HepG2 (cell line): ENCODE measurements around the gene SLC5A10. TPM values are rescaled to one million over a fixed set of nuclear protein-coding genes. Genes with fewer than 3 reads are reported as not detected.

Experiments used
- BORCS8-MEF2B ChIP-seq: sonication (generic); formaldehyde crosslinking; IDR thresholded peaks from 2 replicates; pipeline ENCODE4 v1.8.0; 2022; ENCODE audit warnings: mild to moderate bottlenecking, missing genetic modification reagents
- CAMTA2 ChIP-seq: sonication (generic); formaldehyde crosslinking; IDR thresholded peaks from 2 replicates; pipeline ENCODE4 v1.4.0; 2020; ENCODE audit warnings: mild to moderate bottlenecking, missing genetic modification reagents, borderline replicate concordance
- CCAR2 ChIP-seq: fragments of 200-400 bp; formaldehyde crosslinking; optimal IDR thresholded peaks from 2 replicates; pipeline ENCODE3; 2018; ENCODE audit warnings: low read depth, mild to moderate bottlenecking, low read length, moderate library complexity
- CEBPG ChIP-seq: IDR thresholded peaks from 2 replicates; pipeline ENCODE4 v1.6.1; 2016
- HES4 ChIP-seq: sonication (generic); formaldehyde crosslinking; IDR thresholded peaks from 2 replicates; pipeline ENCODE4 v1.9.0; 2021; ENCODE audit warnings: mild to moderate bottlenecking, missing genetic modification reagents, borderline replicate concordance
- KLF16 ChIP-seq, 2 experiments: sonication (generic) in 1 of 2; formaldehyde crosslinking in 1 of 2; IDR thresholded peaks; 2 replicates each; pipeline versions ENCODE4 v1.6.1 to v1.8.0; 2016 to 2023; ENCODE audit warnings: missing genetic modification reagents in 2 of 2, missing compliant biosample characterization in 1 of 2
- MEF2D ChIP-seq: sonication (generic); formaldehyde crosslinking; IDR thresholded peaks from 2 replicates; pipeline ENCODE4 v1.5.1; 2020; ENCODE audit warnings: mild to moderate bottlenecking, missing genetic modification reagents
- PAX8 ChIP-seq: sonication (generic); formaldehyde crosslinking; IDR thresholded peaks from 2 replicates; pipeline ENCODE4 v1.8.0; 2022; ENCODE audit warnings: mild to moderate bottlenecking, missing genetic modification reagents, borderline replicate concordance
- RORA ChIP-seq: sonication (generic); formaldehyde crosslinking; IDR thresholded peaks from 2 replicates; pipeline ENCODE4 v1.5.0; 2020; ENCODE audit warnings: mild to moderate bottlenecking, missing genetic modification reagents, moderate library complexity
- ZEB1 ChIP-seq: IDR thresholded peaks from 2 replicates; pipeline ENCODE4 v1.6.1; 2012; ENCODE audit warnings: mild to moderate bottlenecking, low read depth, inconsistent platforms; ENCODE audit not compliant: insufficient replicate concordance
- ZFP36 ChIP-seq: fragments of 150-350 bp; IDR thresholded peaks from 2 replicates; pipeline ENCODE4 v1.6.1; 2018; ENCODE audit warnings: borderline replicate concordance, low read length, low read depth; ENCODE audit not compliant: partially characterized antibody
- ZNF136 ChIP-seq: sonication (generic); formaldehyde crosslinking; IDR thresholded peaks from 2 replicates; pipeline ENCODE4 v1.8.1; 2022; ENCODE audit warnings: low read depth, mild to moderate bottlenecking, moderate library complexity, missing genetic modification reagents
- ZNF383 ChIP-seq: sonication (generic); formaldehyde crosslinking; IDR thresholded peaks from 2 replicates; pipeline ENCODE4 v1.4.0; 2020; ENCODE audit warnings: missing genetic modification reagents, mild to moderate bottlenecking, borderline replicate concordance
- ZNF432 ChIP-seq: sonication (generic); formaldehyde crosslinking; IDR thresholded peaks from 2 replicates; pipeline ENCODE4 v1.5.0; 2020; ENCODE audit warnings: missing genetic modification reagents, mild to moderate bottlenecking, borderline replicate concordance
- ZNF589 ChIP-seq: sonication (generic); formaldehyde crosslinking; conservative IDR thresholded peaks from 2 replicates; pipeline ENCODE4 v1.8.0; 2022; ENCODE audit warnings: mild to moderate bottlenecking, moderate library complexity, missing genetic modification reagents
- ZNF619 ChIP-seq: sonication (generic); formaldehyde crosslinking; IDR thresholded peaks from 2 replicates; pipeline ENCODE4 v1.4.0; 2020; ENCODE audit warnings: mild to moderate bottlenecking, missing genetic modification reagents
- ZNF792 ChIP-seq: IDR thresholded peaks from 2 replicates; pipeline ENCODE4 v1.6.1; 2016
- ZSCAN21 ChIP-seq: sonication (generic); formaldehyde crosslinking; IDR thresholded peaks from 2 replicates; pipeline ENCODE4 v1.8.0; 2022; ENCODE audit warnings: mild to moderate bottlenecking, missing genetic modification reagents, moderate library complexity, borderline replicate concordance
- polyA plus RNA-seq, 8 experiments: library from polyadenylated mRNA; depleted of rRNA in 3 of 8; stranded (reverse) in 7 of 8; unstranded in 1 of 8; fragments of >200 nt; fragmentation: Illumina TruSeq in 4 of 8; extraction: Trizol in 4 of 8; gene quantifications; 2 replicates each; pipeline versions ENCODE4 v1.2.1 to v1.2.3, GENCODE V29; 2011 to 2016; ENCODE audit warnings: low read depth in 4 of 8, missing spikeins in 1 of 8, mixed read lengths in 1 of 8; ENCODE audit not compliant: insufficient read depth in 1 of 8
- total RNA-seq, 5 experiments: library from RNA; depleted of rRNA; stranded (reverse); fragments of >200 nt; fragmentation: Illumina TruSeq; extraction: Trizol; gene quantifications; 2 replicates each; pipeline ENCODE4 v1.2.3, GENCODE V29; 2016; ENCODE audit warnings: low read depth in 1 of 5
- TF ChIP-seq, protein P1 (sequence below): sonication (generic); formaldehyde crosslinking; IDR thresholded peaks from 2 replicates; pipeline ENCODE4 v1.4.0; 2020; ENCODE audit warnings: low read depth, mild to moderate bottlenecking, missing genetic modification reagents
- TF ChIP-seq, protein P2 (sequence below): IDR thresholded peaks from 2 replicates; pipeline ENCODE4 v1.6.1; 2016; ENCODE audit warnings: low read depth, borderline replicate concordance
- TF ChIP-seq, protein P3 (sequence below): sonication (generic); formaldehyde crosslinking; IDR thresholded peaks from 2 replicates; pipeline ENCODE4 v1.4.0; 2020; ENCODE audit warnings: missing genetic modification reagents
- TF ChIP-seq, protein P4 (sequence below): sonication (generic); formaldehyde crosslinking; IDR thresholded peaks from 2 replicates; pipeline ENCODE4 v1.8.0; 2022; ENCODE audit warnings: mild to moderate bottlenecking, missing genetic modification reagents
- TF ChIP-seq, protein P5 (sequence below): sonication (generic); formaldehyde crosslinking; IDR thresholded peaks from 2 replicates; pipeline ENCODE4 v1.8.0; 2023; ENCODE audit warnings: mild to moderate bottlenecking, missing genetic modification reagents
- TF ChIP-seq, protein P6 (sequence below): sonication (generic); formaldehyde crosslinking; IDR thresholded peaks from 2 replicates; pipeline ENCODE4 v1.9.0; 2022; ENCODE audit warnings: low read depth, missing genetic modification reagents

The SLC5A10 gene
- total and polyA plus RNA-seq, 2 of the 13 experiments (the other 11 are each of a cell fraction or from before 2014, with no cell fraction given), result 0.05 TPM; not detected in 1

DNA sequence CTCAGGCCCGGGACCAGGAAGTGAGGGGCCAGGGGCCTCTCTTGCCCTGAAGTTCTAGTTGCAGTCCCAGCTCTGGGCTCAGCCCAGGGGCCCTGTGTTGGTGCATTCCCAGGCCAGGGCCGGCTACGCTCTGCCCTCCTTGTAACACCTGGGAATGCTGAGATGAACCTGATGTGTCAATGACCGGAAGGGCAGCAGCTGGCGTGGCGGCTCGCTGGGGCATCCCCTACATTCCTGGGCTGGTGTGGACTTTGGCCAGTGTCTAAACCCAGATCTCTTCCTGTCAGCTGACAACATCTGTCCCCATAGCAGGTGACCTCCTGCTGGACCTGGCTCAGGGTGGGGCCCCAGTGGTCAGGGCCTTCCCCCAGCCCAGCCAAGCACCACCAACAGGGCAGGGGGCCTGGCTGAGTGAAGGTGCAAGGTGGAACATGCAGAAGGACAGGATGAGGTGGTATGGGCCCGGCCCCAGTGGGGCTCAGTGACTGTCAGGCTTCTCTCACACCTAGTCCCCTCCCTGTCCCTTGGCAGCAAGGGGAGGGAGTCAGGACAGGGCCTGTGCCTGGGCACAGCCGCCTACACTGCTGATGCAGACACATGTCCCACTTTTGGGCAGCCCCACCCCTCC, 36.7 kb downstream of the SLC5A10 start (continued):
- TF ChIP-seq, protein P1, sequence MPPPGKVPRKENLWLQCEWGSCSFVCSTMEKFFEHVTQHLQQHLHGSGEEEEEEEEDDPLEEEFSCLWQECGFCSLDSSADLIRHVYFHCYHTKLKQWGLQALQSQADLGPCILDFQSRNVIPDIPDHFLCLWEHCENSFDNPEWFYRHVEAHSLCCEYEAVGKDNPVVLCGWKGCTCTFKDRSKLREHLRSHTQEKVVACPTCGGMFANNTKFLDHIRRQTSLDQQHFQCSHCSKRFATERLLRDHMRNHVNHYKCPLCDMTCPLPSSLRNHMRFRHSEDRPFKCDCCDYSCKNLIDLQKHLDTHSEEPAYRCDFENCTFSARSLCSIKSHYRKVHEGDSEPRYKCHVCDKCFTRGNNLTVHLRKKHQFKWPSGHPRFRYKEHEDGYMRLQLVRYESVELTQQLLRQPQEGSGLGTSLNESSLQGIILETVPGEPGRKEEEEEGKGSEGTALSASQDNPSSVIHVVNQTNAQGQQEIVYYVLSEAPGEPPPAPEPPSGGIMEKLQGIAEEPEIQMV, result no peak
- TF ChIP-seq, protein P2, sequence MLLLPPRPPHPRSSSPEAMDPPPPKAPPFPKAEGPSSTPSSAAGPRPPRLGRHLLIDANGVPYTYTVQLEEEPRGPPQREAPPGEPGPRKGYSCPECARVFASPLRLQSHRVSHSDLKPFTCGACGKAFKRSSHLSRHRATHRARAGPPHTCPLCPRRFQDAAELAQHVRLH, result peak; percentile 97
- TF ChIP-seq, protein P3, sequence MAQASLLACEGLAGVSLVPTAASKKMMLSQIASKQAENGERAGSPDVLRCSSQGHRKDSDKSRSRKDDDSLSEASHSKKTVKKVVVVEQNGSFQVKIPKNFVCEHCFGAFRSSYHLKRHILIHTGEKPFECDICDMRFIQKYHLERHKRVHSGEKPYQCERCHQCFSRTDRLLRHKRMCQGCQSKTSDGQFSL (CRISPR knock-in tag), result no peak
- peak; percentile 95 for TF ChIP-seq MEF2D (CRISPR knock-in tag)
- TF ChIP-seq, protein P4, sequence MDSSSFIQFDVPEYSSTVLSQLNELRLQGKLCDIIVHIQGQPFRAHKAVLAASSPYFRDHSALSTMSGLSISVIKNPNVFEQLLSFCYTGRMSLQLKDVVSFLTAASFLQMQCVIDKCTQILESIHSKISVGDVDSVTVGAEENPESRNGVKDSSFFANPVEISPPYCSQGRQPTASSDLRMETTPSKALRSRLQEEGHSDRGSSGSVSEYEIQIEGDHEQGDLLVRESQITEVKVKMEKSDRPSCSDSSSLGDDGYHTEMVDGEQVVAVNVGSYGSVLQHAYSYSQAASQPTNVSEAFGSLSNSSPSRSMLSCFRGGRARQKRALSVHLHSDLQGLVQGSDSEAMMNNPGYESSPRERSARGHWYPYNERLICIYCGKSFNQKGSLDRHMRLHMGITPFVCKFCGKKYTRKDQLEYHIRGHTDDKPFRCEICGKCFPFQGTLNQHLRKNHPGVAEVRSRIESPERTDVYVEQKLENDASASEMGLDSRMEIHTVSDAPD, result peak; percentile 87; the same call in 1 of the 2 replicates
- TF ChIP-seq RORA (CRISPR knock-in tag), result no peak
- TF ChIP-seq ZNF792 (CRISPR knock-in tag), result peak; percentile 96
- TF ChIP-seq ZNF383 (CRISPR knock-in tag), result no peak
- TF ChIP-seq ZSCAN21 (CRISPR knock-in tag), result peak; percentile 90
- TF ChIP-seq CAMTA2 (CRISPR knock-in tag), result no peak
- TF ChIP-seq ZNF136 (CRISPR knock-in tag), result no peak
- TF ChIP-seq ZNF589 (CRISPR knock-in tag), result peak; percentile 86; the same call in 1 of the 2 replicates
- TF ChIP-seq CCAR2, result no peak
- TF ChIP-seq CEBPG (CRISPR knock-in tag), result peak; percentile 89
- 0 out of 2 replicates have a peak, but pooled peaks have one; percentile 52 for TF ChIP-seq PAX8 (CRISPR knock-in tag)
- no peak for TF ChIP-seq ZNF432
- peak; percentile 75; the same call in 1 of the 2 replicates for TF ChIP-seq HES4 (CRISPR knock-in tag)
- TF ChIP-seq ZFP36, result no peak
- TF ChIP-seq ZNF619, result peak; percentile 92; the same call in 1 of the 2 replicates
- TF ChIP-seq, protein P5, sequence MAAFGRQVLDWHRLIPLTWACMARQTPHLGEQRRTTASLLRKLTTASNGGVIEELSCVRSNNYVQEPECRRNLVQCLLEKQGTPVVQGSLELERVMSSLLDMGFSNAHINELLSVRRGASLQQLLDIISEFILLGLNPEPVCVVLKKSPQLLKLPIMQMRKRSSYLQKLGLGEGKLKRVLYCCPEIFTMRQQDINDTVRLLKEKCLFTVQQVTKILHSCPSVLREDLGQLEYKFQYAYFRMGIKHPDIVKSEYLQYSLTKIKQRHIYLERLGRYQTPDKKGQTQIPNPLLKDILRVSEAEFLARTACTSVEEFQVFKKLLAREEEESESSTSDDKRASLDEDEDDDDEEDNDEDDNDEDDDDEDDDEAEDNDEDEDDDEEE (CRISPR knock-in tag), result peak; percentile 38
- peak in 1 of 2 experiments; percentile 98; a peak in 2 of 4 replicates for TF ChIP-seq KLF16 (CRISPR knock-in tag; IDR thresholded peaks at IDR 0.05)
- TF ChIP-seq, protein P6, sequence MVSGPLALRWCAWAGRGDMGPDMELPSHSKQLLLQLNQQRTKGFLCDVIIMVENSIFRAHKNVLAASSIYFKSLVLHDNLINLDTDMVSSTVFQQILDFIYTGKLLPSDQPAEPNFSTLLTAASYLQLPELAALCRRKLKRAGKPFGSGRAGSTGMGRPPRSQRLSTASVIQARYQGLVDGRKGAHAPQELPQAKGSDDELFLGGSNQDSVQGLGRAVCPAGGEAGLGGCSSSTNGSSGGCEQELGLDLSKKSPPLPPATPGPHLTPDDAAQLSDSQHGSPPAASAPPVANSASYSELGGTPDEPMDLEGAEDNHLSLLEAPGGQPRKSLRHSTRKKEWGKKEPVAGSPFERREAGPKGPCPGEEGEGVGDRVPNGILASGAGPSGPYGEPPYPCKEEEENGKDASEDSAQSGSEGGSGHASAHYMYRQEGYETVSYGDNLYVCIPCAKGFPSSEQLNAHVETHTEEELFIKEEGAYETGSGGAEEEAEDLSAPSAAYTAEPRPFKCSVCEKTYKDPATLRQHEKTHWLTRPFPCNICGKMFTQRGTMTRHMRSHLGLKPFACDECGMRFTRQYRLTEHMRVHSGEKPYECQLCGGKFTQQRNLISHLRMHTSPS (CRISPR knock-in tag), result peak; percentile 99
- peak; percentile 93 for TF ChIP-seq ZEB1
- TF ChIP-seq BORCS8-MEF2B (CRISPR knock-in tag), result peak; percentile 89
